SJCRH30 (cell line): ENCODE measurements around the gene RCOR3. TPM values are rescaled to one million over a fixed set of nuclear protein-coding genes. Genes with fewer than 3 reads are reported as not detected.
A peak's percentile ranks its signal among the peaks of the same experiment; 100 is the strongest.
"Not testable (repeated sequence)": the region's sequence is repeated elsewhere in the genome, so short reads cannot be mapped to it uniquely, and the experiment has no call there.

Experiments used
- DNase-seq, 2 experiments: peaks; one replicate each; pipeline ENCODE4 v3.0.0-alpha.2; 2015 to 2020
- H3K27ac ChIP-seq: fragments of 250-450 bp; sonication (Bioruptor Pico); 2 replicates; pipeline ENCODE4 v1.5.1; 2020; ENCODE audit warnings: mild to moderate bottlenecking, moderate library complexity
- H3K27me3 ChIP-seq: fragments of 250-450 bp; sonication (Bioruptor Pico); 2 replicates; pipeline ENCODE4 v1.5.1; 2020; ENCODE audit warnings: mild to moderate bottlenecking, moderate library complexity
- H3K36me3 ChIP-seq: fragments of 250-450 bp; sonication (Bioruptor Pico); 2 replicates; pipeline ENCODE4 v1.5.1; 2020; ENCODE audit warnings: mild to moderate bottlenecking, moderate library complexity
- H3K4me1 ChIP-seq: fragments of 250-450 bp; sonication (Bioruptor Pico); 2 replicates; pipeline ENCODE4 v1.5.1; 2020; ENCODE audit warnings: mild to moderate bottlenecking, moderate library complexity
- H3K4me3 ChIP-seq: fragments of 250-450 bp; sonication (Bioruptor Pico); 2 replicates; pipeline ENCODE4 v1.5.1; 2020; ENCODE audit warnings: mild to moderate bottlenecking, moderate library complexity
- H3K9me3 ChIP-seq: fragments of 250-450 bp; sonication (Bioruptor Pico); replicated peaks from 2 replicates; pipeline ENCODE4 v1.5.1; 2020; ENCODE audit warnings: mild to moderate bottlenecking, moderate library complexity
- total RNA-seq: library from RNA; depleted of rRNA; stranded (reverse); fragments of >200 nt; shearing (Covaris generic); gene quantifications from 2 replicates; pipeline ENCODE4 v1.2.3, GENCODE V29; 2014

The RCOR3 gene
- total RNA-seq, 1 experiment from 2014 or later: 43.3 TPM

DNA sequence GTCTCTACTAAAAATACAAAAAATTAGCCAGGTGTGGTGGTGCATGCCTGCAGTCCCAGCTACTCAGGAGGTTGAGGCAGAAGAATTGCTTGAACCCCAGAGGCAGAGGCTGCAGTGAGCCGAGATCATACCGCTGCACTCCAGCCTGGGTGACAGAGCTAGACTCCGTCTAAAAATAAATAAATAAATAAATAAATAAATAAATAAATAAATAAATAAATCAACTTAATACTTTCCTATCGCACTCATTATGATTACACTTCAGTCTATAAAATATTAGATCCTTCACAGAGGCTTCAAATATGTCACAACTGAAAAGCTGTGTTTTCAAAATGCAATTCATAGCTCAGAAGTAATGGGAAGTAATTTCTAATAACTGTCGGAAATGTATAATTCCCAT is 15.5 kb upstream of the RCOR3 start:
- H3K36me3 ChIP-seq, H3K9me3 ChIP-seq, H3K27me3 ChIP-seq, DNase-seq, H3K4me1 ChIP-seq, H3K27ac ChIP-seq, H3K4me3 ChIP-seq: not testable (repeated sequence)

DNA sequence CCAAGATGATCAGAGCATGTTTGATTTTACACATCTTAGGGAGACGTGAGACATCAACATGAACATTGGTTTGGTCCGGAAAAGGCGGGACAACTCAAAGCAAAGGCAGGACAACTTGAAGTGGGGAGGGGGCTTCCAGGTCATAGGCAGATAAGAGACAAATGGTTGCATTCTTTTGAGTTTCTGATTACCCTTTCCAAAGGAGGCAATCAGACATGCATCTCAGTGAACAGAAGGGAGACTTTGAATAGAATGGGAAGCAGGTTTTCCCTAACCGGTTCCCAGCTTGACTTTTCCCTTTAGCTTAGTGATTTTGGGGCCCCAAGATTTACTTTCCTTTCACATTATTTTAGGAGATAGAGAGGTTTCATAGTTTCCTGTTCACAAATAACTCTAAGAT is 12.6 kb upstream of the RCOR3 start:
- not testable (repeated sequence) for DNase-seq, H3K9me3 ChIP-seq, H3K27ac ChIP-seq, H3K4me3 ChIP-seq, H3K4me1 ChIP-seq, H3K36me3 ChIP-seq, H3K27me3 ChIP-seq

DNA sequence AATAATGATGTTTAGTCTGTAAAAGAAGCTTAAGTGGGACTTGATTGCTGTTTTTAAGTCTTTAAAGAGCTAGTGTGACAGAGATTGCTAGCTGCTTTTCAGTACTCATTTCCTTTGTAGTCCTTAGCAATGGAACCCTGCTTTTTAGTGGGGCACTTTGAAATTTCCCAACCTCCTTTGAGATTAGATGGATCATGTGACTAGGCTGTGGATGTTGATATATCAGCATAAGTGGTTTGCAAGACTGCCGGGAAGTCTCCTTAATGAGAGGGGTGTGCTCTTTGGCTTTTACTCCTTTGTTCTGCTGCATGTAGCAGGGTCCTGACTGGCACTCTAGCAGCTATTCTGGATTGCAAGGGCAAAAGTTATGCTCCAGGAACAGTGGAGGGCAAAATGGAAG is 11.2 kb upstream of the RCOR3 start:
- no peak for DNase-seq
- no peaks in the 10 kb centered on the region for H3K36me3 ChIP-seq
- no peaks in the 10 kb centered on the region for H3K27me3 ChIP-seq
- H3K4me3 ChIP-seq: no peak overlapping the region
- no peaks in the 10 kb centered on the region for H3K9me3 ChIP-seq
- no peaks in the 10 kb centered on the region for H3K4me1 ChIP-seq
- H3K27ac ChIP-seq: no peak overlapping the region

DNA sequence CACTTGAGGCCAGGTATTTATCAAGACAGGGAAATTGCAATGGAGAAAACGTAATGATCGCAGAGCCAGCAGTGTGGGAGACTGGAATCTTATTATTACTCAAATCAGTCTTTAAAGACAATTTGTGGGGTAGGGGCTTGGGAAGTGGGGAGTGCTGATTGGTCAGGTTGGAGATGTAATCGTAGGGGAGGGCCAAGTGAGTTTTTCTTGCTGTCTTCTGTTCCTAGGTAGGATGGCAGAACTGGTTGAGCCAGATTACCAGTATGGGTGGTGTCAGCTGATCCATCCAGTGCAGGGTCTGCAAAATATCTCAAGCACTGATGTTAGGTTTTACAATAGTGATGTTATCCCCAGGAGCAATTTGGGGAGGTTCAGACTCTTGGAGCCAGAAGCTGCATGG is 9.6 kb upstream of the RCOR3 start:
- H3K9me3 ChIP-seq, H3K4me1 ChIP-seq, H3K36me3 ChIP-seq, H3K4me3 ChIP-seq, H3K27ac ChIP-seq, H3K27me3 ChIP-seq, DNase-seq: not testable (repeated sequence)

DNA sequence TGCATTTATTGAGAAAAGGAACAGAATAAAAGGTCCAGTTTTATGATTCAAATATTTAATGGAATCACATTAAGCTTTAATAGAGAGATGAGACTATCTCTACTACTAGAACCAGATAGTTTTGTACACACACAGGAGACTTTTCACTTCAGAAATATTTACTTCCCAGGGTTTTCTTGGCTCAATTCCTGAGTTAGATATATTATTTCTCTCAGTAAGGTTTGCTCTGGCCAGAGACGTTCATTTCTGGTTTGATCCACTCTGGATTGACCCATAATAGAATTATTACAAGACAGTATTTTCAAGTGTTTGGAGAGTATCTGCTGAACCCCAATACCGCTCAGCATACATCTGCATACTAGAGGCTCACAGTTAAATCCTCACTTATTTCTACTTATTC is 1.3 kb upstream of the RCOR3 start:
- Histone ChIP-seq H3K4me1 (peaks cover 6% of the 10 kb centered on the region), H3K27me3 (no peaks in the 10 kb centered on the region), H3K9me3 (no peaks in the 10 kb centered on the region), H3K36me3 (peaks cover 5% of the 10 kb centered on the region), H3K27ac (peak overlapping the region; percentile 95), H3K4me3 (peak overlapping the region; percentile 98)
- no peak for DNase-seq

DNA sequence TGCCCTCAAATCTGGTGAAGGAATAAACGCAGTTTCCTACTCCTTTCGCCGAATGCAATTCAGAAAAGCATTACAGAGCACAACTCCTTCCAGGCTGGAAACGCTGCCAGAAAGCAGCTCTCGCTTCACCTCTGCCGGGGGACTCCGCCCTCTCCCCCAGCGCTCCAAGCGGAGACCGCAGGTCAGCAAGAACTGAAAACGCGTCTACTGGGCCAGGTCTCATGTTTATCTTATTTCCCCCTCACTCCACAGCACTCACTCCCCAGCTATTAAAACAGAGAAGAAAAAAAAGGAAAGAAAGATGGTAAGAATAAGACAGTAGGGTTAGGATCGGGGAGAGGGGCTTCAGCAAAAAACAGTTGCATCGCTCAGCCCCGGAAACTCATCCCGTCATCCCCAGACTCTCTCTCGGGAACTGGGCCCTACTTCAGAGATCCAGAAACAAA is 833 bp upstream of the RCOR3 start:
- Histone ChIP-seq H3K9me3 (no peaks in the 10 kb centered on the region), H3K27me3 (no peaks in the 10 kb centered on the region), H3K4me3 (peak overlapping the region; percentile 98), H3K27ac (peak overlapping the region; percentile 95), H3K36me3 (peaks cover 8% of the 10 kb centered on the region), H3K4me1 (peaks cover 6% of the 10 kb centered on the region)
- peak; percentile 83 to 84 for DNase-seq

DNA sequence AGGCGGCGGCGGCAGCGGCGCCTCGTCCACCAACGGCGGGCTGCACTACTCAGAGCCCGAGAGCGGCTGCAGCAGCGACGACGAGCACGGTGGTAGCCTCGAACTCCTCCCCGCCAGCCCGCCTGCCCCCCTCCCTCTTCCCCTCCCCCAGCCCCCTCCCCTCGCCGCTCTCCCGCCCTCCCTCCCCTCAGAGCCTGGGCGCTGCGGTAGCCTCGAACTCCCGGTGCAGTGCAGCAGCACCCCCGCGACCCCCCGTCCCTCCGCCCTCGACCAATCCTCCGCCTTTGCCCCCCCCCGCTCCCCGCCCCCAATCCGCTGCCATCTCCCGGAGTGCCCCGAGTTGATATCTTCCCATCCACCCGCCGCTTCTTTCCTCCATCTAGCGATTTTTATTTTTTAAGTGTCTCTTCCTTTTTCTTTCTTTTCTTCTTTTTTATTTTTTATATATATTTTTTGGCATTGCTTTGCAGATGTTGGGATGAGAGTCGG is 516 bp downstream of the RCOR3 start:
- peaks cover 6% of the 10 kb centered on the region for H3K4me1 ChIP-seq
- DNase-seq: peak; percentile 70 to 79
- no peaks in the 10 kb centered on the region for H3K9me3 ChIP-seq
- no peaks in the 10 kb centered on the region for H3K27me3 ChIP-seq
- peaks cover 17% of the 10 kb centered on the region for H3K36me3 ChIP-seq
- H3K27ac ChIP-seq: peak overlapping the region; percentile 95
- H3K4me3 ChIP-seq: peak overlapping the region; percentile 98

DNA sequence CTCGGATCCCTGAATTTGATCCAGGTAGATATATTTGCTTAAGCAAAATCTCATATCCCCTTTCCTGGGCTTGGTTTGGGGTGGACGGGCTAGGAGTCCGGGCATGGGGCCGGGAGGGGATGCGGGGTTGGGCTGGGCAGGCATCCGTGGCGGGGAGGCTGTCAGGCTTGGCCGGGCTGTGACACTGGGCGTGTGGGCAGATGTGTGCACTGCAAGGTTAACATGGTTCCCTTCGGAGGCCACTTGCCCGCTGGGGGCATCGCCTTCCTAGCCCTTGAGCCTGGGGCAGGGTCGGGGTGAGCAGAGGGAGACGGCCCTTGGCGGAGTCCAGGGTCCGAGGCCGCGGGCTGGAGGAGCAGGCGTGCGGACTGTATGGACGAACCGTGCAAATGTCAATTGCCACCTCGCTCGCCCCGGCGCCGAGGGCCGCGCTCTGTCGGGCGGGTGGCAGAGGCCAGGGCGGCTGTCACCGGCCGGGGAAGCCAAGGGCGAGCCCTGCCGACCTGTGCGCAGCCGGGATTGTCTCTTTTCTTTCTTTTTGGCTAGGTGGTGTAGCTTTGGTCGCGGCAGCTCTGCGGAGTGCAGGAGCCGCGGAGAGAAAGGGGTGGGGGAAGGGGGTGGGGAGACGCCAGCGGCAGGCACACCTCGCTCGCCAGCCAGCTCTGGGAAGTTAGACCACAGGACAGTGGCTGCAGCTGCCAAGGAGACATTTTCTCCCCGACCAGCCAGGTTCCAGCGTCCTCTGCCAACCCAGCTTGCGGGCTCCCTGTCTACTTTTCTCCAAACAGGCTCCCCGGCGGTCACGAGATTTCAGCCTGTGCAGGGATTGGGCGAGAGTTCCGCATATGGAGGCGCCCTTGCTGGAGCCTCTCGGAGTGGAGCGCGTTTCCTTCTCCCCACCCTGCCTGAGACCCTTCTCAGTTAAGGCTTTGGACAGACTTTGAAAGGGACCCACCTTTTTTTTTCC is 1.3 kb downstream of the RCOR3 start:
- peak; percentile 90 to 92 for DNase-seq
- H3K36me3 ChIP-seq: peaks cover 17% of the 10 kb centered on the region
- no peaks in the 10 kb centered on the region for H3K9me3 ChIP-seq
- peak overlapping the region; percentile 53 for H3K27ac ChIP-seq
- H3K4me3 ChIP-seq: peak overlapping the region; percentile 98
- H3K27me3 ChIP-seq: no peaks in the 10 kb centered on the region
- H3K4me1 ChIP-seq: peaks cover 6% of the 10 kb centered on the region

DNA sequence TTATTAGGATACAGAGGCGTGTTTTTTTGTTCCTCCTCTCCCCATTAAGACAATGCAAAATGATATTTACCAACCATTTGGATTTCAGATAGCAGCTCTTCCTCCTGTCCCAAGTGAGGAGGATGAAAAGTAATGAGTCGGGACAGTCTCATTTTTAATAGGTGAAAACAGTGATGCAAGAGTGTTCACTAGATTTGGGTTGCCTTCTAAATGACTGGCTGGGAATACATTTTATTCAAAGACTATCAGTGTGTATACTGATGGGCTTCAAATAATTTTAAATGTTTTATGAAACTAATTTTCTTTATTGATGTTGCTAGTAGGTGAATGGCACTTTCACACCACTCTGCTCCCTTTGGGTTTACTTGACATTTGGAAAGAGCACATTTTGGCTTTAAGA is 2.1 kb downstream of the RCOR3 start:
- Histone ChIP-seq H3K4me1 (peaks cover 6% of the 10 kb centered on the region), H3K27ac (peak overlapping the region; percentile 53)

DNA sequence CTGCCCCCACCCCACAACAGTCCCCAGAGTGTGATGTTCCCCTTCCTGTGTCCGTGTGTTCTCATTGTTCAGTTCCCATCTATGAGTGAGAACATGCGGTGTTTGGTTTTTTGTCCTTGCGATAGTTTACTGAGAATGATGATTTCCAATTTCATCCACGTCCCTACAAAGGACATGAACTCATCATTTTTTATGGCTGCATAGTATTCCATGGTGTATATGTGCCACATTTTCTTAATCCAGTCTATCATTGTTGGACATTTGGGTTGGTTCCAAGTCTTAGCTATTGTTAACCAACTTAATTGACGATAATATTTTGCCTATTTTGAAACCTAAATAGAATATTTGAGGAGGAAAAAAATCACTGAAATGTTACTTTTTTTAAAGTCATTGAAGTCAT is 3.9 kb downstream of the RCOR3 start:
- peaks cover 21% of the 10 kb centered on the region for H3K36me3 ChIP-seq
- not testable (repeated sequence) for H3K27me3 ChIP-seq, H3K27ac ChIP-seq, H3K9me3 ChIP-seq, DNase-seq, H3K4me3 ChIP-seq, H3K4me1 ChIP-seq

More for the DNA sequence above, 2.1 kb downstream of the RCOR3 start:
- Histone ChIP-seq H3K4me3 (peak overlapping the region; percentile 98), H3K9me3 (no peaks in the 10 kb centered on the region), H3K36me3 (peaks cover 17% of the 10 kb centered on the region), H3K27me3 (no peaks in the 10 kb centered on the region)
- DNase-seq: no peak

DNA sequence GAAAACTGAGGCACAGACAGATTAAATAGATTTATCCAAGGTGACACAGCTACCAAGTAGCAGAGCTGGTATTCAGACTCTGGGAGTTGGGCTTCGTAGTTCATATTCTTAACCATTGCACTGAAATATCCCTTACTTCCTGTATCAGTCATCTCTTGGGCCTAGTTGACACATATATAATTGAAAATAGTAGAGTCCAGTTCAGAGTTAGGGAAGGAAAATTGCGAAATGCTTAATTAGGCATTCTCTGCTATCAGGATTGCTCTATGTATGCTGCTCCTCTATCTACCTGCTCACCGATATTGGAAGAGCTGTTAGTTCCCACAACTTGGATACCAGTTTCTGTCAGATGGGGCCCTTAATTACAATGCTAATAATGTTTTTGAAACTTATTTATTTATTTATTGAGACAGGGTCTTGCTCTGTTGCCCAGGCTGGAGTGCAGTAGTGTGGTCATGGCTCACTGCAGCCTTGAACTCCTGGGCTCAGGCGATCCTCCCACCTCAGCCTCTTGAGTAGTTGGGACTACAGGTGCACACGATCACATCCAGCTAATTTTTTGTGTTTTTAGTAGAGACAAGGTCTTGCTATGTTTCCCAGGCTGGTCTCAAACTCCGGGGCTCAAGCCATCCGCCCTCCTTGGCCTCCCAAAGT is 8.2 kb downstream of the RCOR3 start:
- Histone ChIP-seq H3K27ac (no peak overlapping the region), H3K9me3 (no peaks in the 10 kb centered on the region), H3K4me3 (no peak overlapping the region), H3K27me3 (no peaks in the 10 kb centered on the region), H3K36me3 (peaks cover 31% of the 10 kb centered on the region), H3K4me1 (no peaks in the 10 kb centered on the region)
- DNase-seq: no peak

DNA sequence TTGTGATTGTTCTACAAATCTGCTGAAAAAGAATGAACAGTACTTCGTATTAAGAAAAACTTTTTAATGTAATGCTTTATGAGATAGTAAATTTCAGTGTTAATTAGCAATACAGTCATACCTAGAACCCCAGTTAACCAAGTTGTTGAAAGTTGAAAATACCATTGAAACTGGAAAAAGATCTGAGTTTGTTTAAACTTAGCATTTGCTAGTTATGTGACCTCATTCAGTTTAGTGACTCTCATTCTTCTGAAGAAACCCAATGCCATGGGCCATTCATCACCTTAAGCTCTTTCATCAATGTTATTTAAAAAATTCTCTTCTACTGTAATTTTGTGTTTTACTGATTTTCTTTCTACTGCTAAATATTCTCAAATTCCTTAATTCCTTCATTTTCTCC is 20.2 kb downstream of the RCOR3 start:
- no peaks in the 10 kb centered on the region for H3K9me3 ChIP-seq
- peaks cover 63% of the 10 kb centered on the region for H3K36me3 ChIP-seq
- no peak overlapping the region for H3K27ac ChIP-seq

DNA sequence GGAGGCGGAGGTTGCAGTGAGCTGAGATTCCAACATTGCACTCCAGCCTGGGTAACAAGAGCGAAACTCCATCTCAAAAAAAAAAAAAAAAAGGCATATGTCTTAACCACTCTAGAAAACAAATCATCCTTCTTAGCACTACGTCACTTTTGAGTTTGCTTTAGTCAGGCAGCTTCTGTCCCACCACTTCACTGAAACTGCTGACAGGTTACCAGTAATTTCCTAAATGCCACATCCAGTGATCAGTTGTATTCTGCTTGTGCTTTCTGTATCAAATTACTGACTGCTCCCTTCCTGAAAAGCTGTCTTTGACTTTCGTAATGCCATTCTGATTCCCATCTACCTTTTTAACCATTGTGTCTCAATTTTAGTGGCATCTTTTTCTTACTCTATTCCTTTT is 21.7 kb downstream of the RCOR3 start:
- Histone ChIP-seq H3K4me1 (no peaks in the 10 kb centered on the region), H3K27me3 (no peaks in the 10 kb centered on the region), H3K36me3 (peaks cover 63% of the 10 kb centered on the region), H3K27ac (no peak overlapping the region), H3K4me3 (no peak overlapping the region), H3K9me3 (no peaks in the 10 kb centered on the region)
- no peak for DNase-seq

More for the DNA sequence above, 20.2 kb downstream of the RCOR3 start:
- no peak for DNase-seq
- H3K4me3 ChIP-seq: no peak overlapping the region
- H3K4me1 ChIP-seq: no peaks in the 10 kb centered on the region
- H3K27me3 ChIP-seq: no peaks in the 10 kb centered on the region

DNA sequence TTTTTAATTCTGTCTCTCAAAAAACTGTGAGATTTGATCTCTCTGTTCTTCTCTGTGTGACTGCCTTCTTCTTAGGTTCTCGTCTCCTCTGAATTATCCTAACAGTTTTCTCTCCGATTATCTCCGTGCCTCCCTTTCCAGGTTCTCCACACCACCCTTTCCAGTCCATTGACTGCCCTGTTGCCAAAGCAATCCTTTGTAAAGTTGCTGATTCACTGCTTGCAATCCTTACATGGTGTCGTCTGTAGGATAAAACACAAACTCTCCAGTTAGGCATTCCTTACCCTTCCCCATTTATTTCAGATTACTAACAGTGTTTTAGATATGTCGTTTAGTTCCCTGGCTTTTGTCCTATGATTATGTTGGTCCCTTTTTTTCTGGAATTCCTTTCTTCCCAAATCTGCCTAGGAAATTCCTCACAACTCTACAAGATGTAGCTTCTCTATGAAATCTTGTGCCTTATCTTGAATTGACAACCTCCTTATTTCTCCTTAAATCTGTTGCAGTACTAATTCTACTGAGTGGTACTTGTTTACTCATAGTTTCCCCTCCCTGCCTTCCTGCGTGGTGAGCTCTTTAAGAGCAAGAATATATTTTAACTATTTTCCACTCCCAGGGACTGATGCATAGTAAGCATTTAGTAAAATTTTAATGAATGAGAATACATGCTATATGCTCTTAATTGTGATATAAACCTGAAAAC is 22.3 kb downstream of the RCOR3 start:
- Histone ChIP-seq H3K27me3 (no peaks in the 10 kb centered on the region), H3K9me3 (no peaks in the 10 kb centered on the region), H3K4me1 (no peaks in the 10 kb centered on the region), H3K27ac (no peak overlapping the region), H3K36me3 (peaks cover 58% of the 10 kb centered on the region), H3K4me3 (no peak overlapping the region)
- DNase-seq: no peak

DNA sequence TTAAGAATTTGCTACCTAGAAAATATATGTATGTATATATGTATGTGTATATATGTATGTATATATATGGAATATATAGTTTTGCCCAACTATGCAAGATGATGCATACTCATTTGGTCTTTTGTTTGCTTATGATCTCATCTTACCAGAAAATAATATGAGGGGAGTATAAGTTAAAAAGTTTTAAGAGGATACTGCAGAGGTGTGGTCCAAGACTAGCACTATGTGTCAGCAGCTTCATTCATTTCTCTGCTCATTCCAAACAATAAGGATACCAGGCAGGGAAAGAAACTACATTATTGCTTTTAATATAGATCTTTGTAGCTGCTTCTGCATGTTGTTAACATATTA is 22.8 kb downstream of the RCOR3 start:
- H3K36me3 ChIP-seq: peaks cover 58% of the 10 kb centered on the region
- 0 out of 2 replicates have a peak, but pooled peaks cover under 1% of the 10 kb centered on the region for H3K4me1 ChIP-seq
- H3K4me3 ChIP-seq: no peak overlapping the region
- no peaks in the 10 kb centered on the region for H3K9me3 ChIP-seq
- no peak for DNase-seq
- no peak overlapping the region for H3K27ac ChIP-seq
- no peaks in the 10 kb centered on the region for H3K27me3 ChIP-seq
